ENCODE results near the gene CTTNBP2NL.

- TF ChIP-seq, protein P1, sequence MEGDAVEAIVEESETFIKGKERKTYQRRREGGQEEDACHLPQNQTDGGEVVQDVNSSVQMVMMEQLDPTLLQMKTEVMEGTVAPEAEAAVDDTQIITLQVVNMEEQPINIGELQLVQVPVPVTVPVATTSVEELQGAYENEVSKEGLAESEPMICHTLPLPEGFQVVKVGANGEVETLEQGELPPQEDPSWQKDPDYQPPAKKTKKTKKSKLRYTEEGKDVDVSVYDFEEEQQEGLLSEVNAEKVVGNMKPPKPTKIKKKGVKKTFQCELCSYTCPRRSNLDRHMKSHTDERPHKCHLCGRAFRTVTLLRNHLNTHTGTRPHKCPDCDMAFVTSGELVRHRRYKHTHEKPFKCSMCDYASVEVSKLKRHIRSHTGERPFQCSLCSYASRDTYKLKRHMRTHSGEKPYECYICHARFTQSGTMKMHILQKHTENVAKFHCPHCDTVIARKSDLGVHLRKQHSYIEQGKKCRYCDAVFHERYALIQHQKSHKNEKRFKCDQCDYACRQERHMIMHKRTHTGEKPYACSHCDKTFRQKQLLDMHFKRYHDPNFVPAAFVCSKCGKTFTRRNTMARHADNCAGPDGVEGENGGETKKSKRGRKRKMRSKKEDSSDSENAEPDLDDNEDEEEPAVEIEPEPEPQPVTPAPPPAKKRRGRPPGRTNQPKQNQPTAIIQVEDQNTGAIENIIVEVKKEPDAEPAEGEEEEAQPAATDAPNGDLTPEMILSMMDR (IDR thresholded peaks at IDR 0.05), result no peak
- no peak for TF ChIP-seq EP300 (IDR thresholded peaks at IDR 0.05)
Measured at GRCh38 chr1:112380356-112380755, 15.7 kb upstream of the CTTNBP2NL start.

All from upper lobe of left lung (tissue), 4 donors.